Neural progenitor cell (in vitro differentiated cells): Measurements from ENCODE around the gene SLX4IP.

Experiments used
- EZH2 ChIP-seq: fragments of 200-600 bp; sonication (generic); IDR thresholded peaks from 2 replicates; pipeline ENCODE4 v1.6.1; 2017; ENCODE audit warnings: antibody characterized with exemption, mild to moderate bottlenecking, moderate library complexity
- EZH2phosphoT487 ChIP-seq: fragments of 200-600 bp; sonication (generic); IDR thresholded peaks from 2 replicates; pipeline ENCODE4 v1.6.1; 2017; ENCODE audit warnings: antibody characterized with exemption
- TF ChIP-seq, protein P1 (sequence below): fragments of 200-600 bp; sonication (generic); IDR thresholded peaks from 2 replicates; pipeline ENCODE4 v1.5.1; 2017; ENCODE audit warnings: antibody characterized with exemption, mild to moderate bottlenecking

DNA sequence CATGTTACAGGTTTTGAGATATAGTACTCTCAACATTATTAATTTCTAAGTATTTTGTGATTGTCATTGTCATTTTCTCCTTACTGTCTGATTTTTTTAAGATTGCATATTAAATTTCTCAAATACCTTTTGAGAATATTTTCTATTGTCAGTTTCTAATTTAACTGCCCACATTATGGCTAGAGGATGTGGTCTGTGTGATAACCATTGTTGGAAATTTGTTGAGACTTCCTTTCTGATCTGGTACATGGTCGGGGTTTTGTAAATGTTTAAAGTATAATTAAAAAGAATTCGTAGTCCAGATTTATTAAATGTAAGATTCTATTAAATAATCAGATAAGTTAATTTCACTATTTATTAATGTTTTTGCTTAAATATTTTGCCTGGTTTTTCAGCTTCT lies 60.1 kb downstream of the SLX4IP start:
- TF ChIP-seq, protein P1, sequence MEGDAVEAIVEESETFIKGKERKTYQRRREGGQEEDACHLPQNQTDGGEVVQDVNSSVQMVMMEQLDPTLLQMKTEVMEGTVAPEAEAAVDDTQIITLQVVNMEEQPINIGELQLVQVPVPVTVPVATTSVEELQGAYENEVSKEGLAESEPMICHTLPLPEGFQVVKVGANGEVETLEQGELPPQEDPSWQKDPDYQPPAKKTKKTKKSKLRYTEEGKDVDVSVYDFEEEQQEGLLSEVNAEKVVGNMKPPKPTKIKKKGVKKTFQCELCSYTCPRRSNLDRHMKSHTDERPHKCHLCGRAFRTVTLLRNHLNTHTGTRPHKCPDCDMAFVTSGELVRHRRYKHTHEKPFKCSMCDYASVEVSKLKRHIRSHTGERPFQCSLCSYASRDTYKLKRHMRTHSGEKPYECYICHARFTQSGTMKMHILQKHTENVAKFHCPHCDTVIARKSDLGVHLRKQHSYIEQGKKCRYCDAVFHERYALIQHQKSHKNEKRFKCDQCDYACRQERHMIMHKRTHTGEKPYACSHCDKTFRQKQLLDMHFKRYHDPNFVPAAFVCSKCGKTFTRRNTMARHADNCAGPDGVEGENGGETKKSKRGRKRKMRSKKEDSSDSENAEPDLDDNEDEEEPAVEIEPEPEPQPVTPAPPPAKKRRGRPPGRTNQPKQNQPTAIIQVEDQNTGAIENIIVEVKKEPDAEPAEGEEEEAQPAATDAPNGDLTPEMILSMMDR: no peak
- TF ChIP-seq EZH2phosphoT487 (no peak), EZH2 (no peak)
